PC-9 (cell line): ENCODE measurements around the gene R3HDM2.

Experiments
- EZH2 ChIP-seq: fragments of 200-600 bp; sonication (generic); IDR thresholded peaks from 2 replicates; pipeline ENCODE4 v1.8.0; 2017; ENCODE audit warnings: antibody characterized with exemption, low read depth
- TF ChIP-seq, protein P1 (sequence below): fragments of 200-600 bp; sonication (generic); conservative IDR thresholded peaks from 2 replicates; pipeline ENCODE4 v1.6.1; 2017; ENCODE audit warnings: mixed run types, antibody characterized with exemption, mild to moderate bottlenecking, moderate library complexity

DNA sequence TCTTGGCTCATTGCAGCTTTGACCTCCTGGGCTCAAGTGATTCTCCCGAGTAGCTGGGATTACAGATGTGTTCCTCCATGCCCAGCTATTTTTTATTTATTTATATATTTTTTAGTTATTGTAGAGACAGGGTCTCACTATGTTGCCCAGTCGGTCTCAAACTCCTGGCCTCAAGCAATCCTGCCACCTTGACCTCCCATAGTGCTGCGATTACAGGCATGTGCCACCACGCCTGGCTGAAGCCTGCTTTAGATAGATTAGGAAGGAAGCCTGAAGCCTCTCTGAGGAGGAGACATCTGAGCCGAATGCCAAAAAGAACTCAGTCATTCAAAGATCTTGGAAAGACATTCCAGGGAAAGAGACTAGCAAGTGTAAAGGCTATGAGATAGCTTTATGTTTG is 13.9 kb upstream of the R3HDM2 start:
- TF ChIP-seq, protein P1, sequence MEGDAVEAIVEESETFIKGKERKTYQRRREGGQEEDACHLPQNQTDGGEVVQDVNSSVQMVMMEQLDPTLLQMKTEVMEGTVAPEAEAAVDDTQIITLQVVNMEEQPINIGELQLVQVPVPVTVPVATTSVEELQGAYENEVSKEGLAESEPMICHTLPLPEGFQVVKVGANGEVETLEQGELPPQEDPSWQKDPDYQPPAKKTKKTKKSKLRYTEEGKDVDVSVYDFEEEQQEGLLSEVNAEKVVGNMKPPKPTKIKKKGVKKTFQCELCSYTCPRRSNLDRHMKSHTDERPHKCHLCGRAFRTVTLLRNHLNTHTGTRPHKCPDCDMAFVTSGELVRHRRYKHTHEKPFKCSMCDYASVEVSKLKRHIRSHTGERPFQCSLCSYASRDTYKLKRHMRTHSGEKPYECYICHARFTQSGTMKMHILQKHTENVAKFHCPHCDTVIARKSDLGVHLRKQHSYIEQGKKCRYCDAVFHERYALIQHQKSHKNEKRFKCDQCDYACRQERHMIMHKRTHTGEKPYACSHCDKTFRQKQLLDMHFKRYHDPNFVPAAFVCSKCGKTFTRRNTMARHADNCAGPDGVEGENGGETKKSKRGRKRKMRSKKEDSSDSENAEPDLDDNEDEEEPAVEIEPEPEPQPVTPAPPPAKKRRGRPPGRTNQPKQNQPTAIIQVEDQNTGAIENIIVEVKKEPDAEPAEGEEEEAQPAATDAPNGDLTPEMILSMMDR: no peak
- TF ChIP-seq EZH2: no peak
